HG03460 (cell line): ENCODE measurements around the gene SEC16A.

ENCODE experiments used
- ATAC-seq: cut with Tn5 transposase; IDR thresholded peaks from one replicate; pipeline ENCODE4 v1.9.1; 2021; ENCODE audit not compliant: unreplicated experiment

SEC16A gene

GRCh38 chr9:136441681-136442245, 41.1 kb downstream of the SEC16A start:
- ATAC-seq: no peak

GRCh38 chr9:136441191-136441680, 41.6 kb downstream of the SEC16A start:
- ATAC-seq: no peak

- peak; percentile 59 for ATAC-seq
These were observed 43.1 kb downstream of the SEC16A start, which contains the start of gene INPP5E for GRCh38 chr9:136439481-136440408. Gene INPP5E, minus strand, starts transcription at chr9:136439845. Its CDS starts 426 bp downstream, at chr9:136439419.

DNA sequence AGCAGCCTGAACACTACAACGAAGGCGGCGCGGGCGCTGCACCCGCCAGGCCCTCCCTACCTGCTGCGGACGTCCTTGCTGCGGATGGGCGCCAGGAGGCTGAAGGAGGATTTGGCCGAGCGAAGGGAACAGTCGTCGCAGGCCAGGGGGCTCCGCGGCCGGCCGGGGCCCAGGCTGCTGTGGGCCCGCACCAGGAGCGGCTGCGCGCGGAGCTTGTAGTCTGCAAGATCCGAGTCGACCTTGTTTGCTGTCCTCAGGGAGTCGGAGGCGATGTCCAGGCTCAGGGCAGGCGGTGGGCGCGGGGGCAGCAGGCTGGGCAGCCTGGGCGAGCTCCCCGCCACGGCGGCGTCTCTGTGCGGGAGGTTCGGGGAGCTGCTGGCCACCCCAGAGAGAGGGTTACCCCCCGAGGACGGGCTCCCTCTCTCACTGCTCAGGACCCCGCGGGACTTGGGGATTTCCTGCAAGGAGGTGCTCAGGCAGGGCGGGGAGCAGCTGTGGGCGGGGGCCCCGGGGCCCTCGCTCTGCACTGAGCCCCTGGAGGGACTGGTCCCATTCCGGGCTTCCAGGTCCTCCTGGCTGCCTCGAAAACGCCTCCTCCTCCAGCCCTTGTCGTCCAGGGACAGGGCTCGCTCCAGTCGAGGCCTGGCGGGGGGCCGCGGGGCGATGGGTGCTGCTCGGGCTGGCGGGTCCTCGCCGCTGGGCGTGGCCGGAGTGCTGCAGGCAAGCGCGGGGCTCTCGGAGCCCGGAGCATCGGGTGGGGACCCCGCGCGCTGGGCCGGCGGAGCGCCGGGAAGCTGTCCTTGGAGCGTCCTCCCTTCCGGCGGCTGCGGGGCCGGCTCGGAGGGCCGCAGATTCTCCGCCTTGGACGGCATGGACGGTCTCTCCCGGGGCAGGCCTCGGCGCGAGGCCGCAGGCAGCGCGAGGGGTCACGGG, 44.0 kb downstream of the SEC16A start:
- ATAC-seq: peak; percentile 42

DNA sequence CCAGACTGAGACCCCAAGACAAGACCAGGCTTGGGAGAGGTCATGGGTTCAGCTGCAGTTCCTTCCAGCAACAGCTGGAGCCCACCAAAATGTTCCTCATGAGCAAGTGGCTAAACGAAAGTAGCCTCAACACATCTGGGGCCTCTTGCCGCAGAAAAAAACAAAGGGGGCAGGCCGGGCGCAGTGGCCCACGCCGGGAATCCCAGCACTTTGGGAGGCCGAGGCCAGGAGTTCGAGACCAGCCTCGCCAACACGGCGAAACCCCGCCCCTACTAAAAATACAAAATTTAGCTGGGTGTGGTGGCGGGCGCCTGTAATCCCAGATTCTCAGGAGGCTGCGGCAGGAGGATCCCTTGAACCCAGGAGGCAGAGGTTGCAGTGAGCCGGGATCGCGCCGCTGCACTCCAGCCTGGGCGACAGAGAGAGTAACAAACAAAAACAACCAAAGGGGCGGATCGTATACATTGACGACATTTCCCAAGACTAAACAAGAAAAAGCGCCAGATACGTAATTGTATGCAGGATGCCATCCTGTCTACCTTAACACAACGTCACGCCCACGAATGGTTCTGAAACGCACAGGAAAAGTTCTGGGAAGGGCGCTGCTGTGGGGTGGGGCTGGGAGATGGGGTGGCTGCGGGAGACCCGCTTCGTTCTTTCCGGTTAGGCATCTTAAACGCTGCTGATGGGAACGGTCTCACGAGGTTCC, 44.8 kb downstream of the SEC16A start:
- no peak for ATAC-seq

DNA sequence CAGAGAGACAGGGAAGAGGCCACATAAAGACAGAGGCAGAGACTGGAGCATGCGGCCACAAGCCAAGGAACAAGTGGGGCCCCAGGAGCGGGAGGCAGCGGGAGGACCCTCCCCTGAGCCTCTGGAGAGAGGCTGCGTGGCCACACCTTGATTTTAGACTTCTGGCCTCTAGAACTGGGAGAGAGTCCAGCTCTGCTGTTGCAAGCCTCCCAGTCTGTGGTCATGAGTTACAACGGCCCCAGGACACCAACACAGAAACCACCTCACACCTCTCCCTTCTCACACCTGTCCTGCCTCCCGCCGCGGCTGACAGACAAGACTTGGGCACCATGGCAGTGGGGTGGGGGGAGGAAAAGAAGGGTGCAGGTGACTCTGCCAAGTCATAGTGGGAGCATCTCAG, 45.4 kb downstream of the SEC16A start:
- ATAC-seq: no peak

DNA sequence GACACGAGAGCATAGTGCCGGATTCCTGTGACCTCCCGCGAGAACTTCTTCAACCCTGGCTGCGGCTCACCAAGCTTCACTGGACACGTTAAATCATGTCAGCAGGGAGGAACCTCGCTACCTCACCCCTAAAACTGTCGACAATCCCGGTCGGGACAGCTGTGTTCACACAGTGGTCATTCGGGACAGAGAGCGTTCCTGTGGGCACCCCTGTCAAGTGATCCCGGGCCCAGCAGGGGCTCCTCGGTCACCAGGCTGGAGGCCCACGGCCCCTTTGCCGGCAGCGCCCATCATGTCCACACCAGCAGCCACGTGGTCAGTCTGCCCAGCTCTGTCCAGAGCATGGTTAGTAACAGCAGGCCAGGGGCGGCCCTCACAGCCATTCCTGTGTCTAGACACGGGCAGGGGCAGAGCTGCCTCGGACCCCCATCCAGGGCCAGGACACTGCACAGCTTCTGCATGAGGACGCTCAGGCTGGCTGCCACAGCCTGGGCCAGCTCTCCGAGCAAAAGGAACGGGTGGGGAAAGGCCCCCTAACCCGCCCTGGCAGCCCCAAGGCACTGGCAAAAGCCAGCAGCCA, 46.7 kb downstream of the SEC16A start:
- ATAC-seq: no peak

- no peak for ATAC-seq
These were observed 48.2 kb downstream of the SEC16A start for GRCh38 chr9:136434580-136435169.

GRCh38 chr9:136433849-136434579, 48.8 kb downstream of the SEC16A start:
- ATAC-seq: no peak

- no peak for ATAC-seq
These were observed 49.7 kb downstream of the SEC16A start for GRCh38 chr9:136433043-136433715.

- no peak for ATAC-seq
These were observed 50.2 kb downstream of the SEC16A start for GRCh38 chr9:136432591-136432990.

DNA sequence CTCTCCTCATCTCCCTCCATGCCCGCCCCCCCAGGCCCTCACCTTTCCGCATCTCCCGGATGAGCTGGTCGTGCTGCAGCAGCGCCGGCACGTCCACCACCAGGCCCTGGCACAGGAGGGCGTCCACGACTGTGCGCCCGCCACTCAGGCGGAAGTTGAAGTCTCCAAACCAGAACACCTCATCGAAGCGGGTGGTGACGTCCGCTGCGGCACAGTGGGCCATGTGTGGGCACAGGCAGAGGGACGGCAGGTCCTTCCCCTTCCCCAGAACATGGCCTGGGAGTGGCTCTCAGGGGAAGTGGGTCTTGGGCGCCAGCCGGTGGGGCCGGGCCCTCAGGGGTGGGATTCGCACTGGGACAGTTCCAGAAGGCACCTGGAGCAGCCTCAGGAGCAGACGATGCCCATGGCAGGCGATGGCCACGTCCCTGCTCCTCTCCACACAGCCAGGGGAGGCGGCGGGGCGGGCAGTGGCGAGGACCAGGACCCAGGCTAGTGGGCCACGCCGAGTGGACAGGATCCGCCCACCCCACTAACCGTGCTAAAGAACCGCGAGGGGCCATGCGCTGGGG, 51.0 kb downstream of the SEC16A start:
- ATAC-seq: no peak

GRCh38 chr9:136430588-136431234, 52.1 kb downstream of the SEC16A start:
- no peak for ATAC-seq

DNA sequence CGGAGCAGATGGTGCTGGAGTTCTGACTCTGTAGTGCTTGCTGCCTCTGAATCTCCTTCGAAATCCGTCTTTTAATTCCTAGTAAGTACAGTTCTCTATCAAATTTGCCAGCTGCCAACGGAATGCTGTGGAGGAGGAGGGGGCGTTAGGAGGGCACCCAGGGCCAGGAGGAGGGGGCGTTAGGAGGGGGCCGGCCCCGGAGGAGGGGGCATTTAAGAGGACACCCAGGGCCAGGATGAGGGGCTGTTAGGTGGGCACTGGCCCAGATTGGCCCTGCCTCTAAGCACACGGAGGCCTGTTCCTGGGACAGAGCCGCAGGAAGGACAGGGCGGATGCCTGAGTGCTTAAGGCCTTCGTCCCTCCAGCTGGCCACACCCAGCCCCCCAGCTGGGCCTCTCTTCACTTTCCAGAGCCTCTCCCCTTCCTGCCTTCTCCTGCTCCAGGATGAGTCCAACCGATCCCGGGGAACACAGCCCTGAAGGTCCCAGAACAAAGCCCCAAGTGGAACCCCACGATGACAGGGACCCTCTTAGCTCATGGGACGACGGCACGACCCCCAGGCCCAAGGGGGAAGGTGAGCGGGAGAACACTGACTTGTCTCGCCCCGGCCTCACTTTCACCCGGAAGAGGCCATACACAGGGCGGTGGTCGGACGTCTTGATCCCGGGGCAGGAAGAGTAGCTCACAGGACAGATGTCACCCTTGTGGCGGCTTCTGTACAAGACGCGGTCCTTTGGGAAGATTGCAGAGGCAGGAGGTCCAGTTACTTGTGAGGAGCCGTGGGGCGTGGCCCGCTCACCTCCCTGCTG, 53.0 kb downstream of the SEC16A start:
- ATAC-seq: no peak

GRCh38 chr9:136429075-136429628, 53.7 kb downstream of the SEC16A start:
- ATAC-seq: no peak

- ATAC-seq: no peak
These were observed 56.1 kb downstream of the SEC16A start for GRCh38 chr9:136426787-136427186.
